GM19438 (cell line): ENCODE measurements around the gene CENPO.

Source experiments
- ATAC-seq: cut with Tn5 transposase; IDR thresholded peaks from one replicate; pipeline ENCODE4 v1.9.1; 2021; ENCODE audit warnings: low read depth; ENCODE audit not compliant: unreplicated experiment

The CENPO gene

GRCh38 chr2:24792874-24793760 is at the start of gene CENPO, which contains the start of gene PTRHD1:
Gene CENPO, plus strand, starts transcription at chr2:24793425. Its CDS starts 495 bp downstream, at chr2:24793920.
Gene PTRHD1, minus strand, starts transcription at chr2:24793391. Its CDS starts 14 bp downstream, at chr2:24793377.
- peak; percentile 87 for ATAC-seq

GRCh38 chr2:24743924-24744323 is 49.3 kb upstream of the CENPO start:
- ATAC-seq = no peak

GRCh38 chr2:24744356-24744755 is 48.9 kb upstream of the CENPO start:
- ATAC-seq = no peak

GRCh38 chr2:24745825-24746224 is 47.4 kb upstream of the CENPO start:
- ATAC-seq = no peak

- no peak for ATAC-seq
Observed at GRCh38 chr2:24747299-24747698, 45.9 kb upstream of the CENPO start.

- ATAC-seq = no peak
Observed at GRCh38 chr2:24749069-24749691, 44.0 kb upstream of the CENPO start.

GRCh38 chr2:24754985-24755705 is 38.1 kb upstream of the CENPO start:
- no peak for ATAC-seq

GRCh38 chr2:24756789-24757188 is 36.4 kb upstream of the CENPO start:
- no peak for ATAC-seq

- no peak for ATAC-seq
Observed at GRCh38 chr2:24761866-24762265, 31.4 kb upstream of the CENPO start.

GRCh38 chr2:24762518-24762917 is 30.7 kb upstream of the CENPO start:
- no peak for ATAC-seq

- ATAC-seq = no peak
Observed at GRCh38 chr2:24763843-24764242, 29.4 kb upstream of the CENPO start.

GRCh38 chr2:24766609-24767008 is 26.6 kb upstream of the CENPO start:
- ATAC-seq = no peak

- ATAC-seq = no peak
Observed at GRCh38 chr2:24768013-24768412, 25.2 kb upstream of the CENPO start.

- ATAC-seq = no peak
Observed at GRCh38 chr2:24768601-24769000, 24.6 kb upstream of the CENPO start.

- no peak for ATAC-seq
Observed at GRCh38 chr2:24771061-24771460, 22.2 kb upstream of the CENPO start.

- no peak for ATAC-seq
Observed at GRCh38 chr2:24771764-24772586, 21.2 kb upstream of the CENPO start.

- no peak for ATAC-seq
Observed at GRCh38 chr2:24774373-24774772, 18.9 kb upstream of the CENPO start.

GRCh38 chr2:24779116-24779515 is 14.1 kb upstream of the CENPO start:
- no peak for ATAC-seq

- no peak for ATAC-seq
Observed at GRCh38 chr2:24783641-24784040, 9.6 kb upstream of the CENPO start.

GRCh38 chr2:24785671-24786321 is 7.4 kb upstream of the CENPO start:
- peak; percentile 81 for ATAC-seq
